SIG-M5 (cell line): Measurements from ENCODE around the gene KIF18B.
"Not testable (repeated sequence)": the region's sequence is repeated elsewhere in the genome, so short reads cannot be mapped to it uniquely, and the experiment has no call there.

ENCODE experiments used
- DNase-seq: peaks from one replicate; lab custom pipeline; 2025; lab: John Stamatoyannopoulos, UW

KIF18B gene

GRCh38 chr17:44969144-44969780, 21.7 kb upstream of the KIF18B start:
- no peak for DNase-seq

- DNase-seq: no peak
Measured at GRCh38 chr17:44968225-44969143, 20.9 kb upstream of the KIF18B start, which contains the start of gene C1QL1. Gene C1QL1 (minus strand): TSS chr17:44968303. CDS start chr17:44968048, 255 bp downstream.

- DNase-seq: no peak
Measured at GRCh38 chr17:44967907-44968224, 20.3 kb upstream of the KIF18B start.

- no peak for DNase-seq
Measured at GRCh38 chr17:44967026-44967906, 19.7 kb upstream of the KIF18B start.

GRCh38 chr17:44966348-44967025, 18.9 kb upstream of the KIF18B start:
- DNase-seq: no peak

GRCh38 chr17:44965481-44966234, 18.1 kb upstream of the KIF18B start:
- DNase-seq: peak; percentile 54

- DNase-seq: no peak
Measured at GRCh38 chr17:44961921-44962350, 14.4 kb upstream of the KIF18B start.

GRCh38 chr17:44960691-44961090, 13.1 kb upstream of the KIF18B start:
- no peak for DNase-seq

- no peak for DNase-seq
Measured at GRCh38 chr17:44959821-44960531, 12.4 kb upstream of the KIF18B start.

- DNase-seq: no peak
Measured at GRCh38 chr17:44956998-44957981, 9.7 kb upstream of the KIF18B start.

- no peak for DNase-seq
Measured at GRCh38 chr17:44955674-44956425, 8.3 kb upstream of the KIF18B start.

- no peak for DNase-seq
Measured at GRCh38 chr17:44952946-44953475, 5.4 kb upstream of the KIF18B start.

- no peak for DNase-seq
Measured at GRCh38 chr17:44948315-44948795, 782 bp upstream of the KIF18B start.

GRCh38 chr17:44945652-44946051, 1.9 kb downstream of the KIF18B start:
- not testable (repeated sequence) for DNase-seq

GRCh38 chr17:44942456-44942855, 5.1 kb downstream of the KIF18B start:
- DNase-seq: no peak

- DNase-seq: no peak
Measured at GRCh38 chr17:44941712-44942331, 5.8 kb downstream of the KIF18B start.

GRCh38 chr17:44940768-44941167, 6.8 kb downstream of the KIF18B start:
- DNase-seq: no peak
